SK-N-SH treated with all-trans-retinoic acid at 6 μM for 48 hours (cell line): ENCODE data around the gene TMEM167B.
A peak's percentile ranks its signal among the peaks of the same experiment; 100 is the strongest.

Experiments
- ATAC-seq: fragments of 200-7000 bp; cut with Tn5 transposase; 3 replicates; pipeline ENCODE4 v1.9.1; 2020; ENCODE audit warnings: mild to moderate bottlenecking, moderate library complexity
- ARNTL ChIP-seq: fragments of 450-650 bp; formaldehyde crosslinking; IDR thresholded peaks from 2 replicates; pipeline ENCODE4 v1.5.0; 2020; ENCODE audit warnings: low read depth, mild to moderate bottlenecking, moderate library complexity, borderline replicate concordance
- BACH2 ChIP-seq: fragments of 250-450 bp; sonication (Bioruptor Pico); IDR thresholded peaks from 2 replicates; pipeline ENCODE4 v1.9.0; 2021; ENCODE audit warnings: mild to moderate bottlenecking, borderline replicate concordance
- CREB5 ChIP-seq: fragments of 250-450 bp; sonication (Bioruptor Pico); IDR thresholded peaks from 2 replicates; pipeline ENCODE4 v1.5.1; 2020; ENCODE audit warnings: low read depth, mild to moderate bottlenecking, moderate library complexity
- CSDC2 ChIP-seq: fragments of 250-450 bp; sonication (Bioruptor Pico); IDR thresholded peaks from 2 replicates; pipeline ENCODE4 v1.5.0; 2020; ENCODE audit warnings: mild to moderate bottlenecking, moderate library complexity
- CSRNP3 ChIP-seq: fragments of 250-450 bp; sonication (Bioruptor Pico); IDR thresholded peaks from 2 replicates; pipeline ENCODE4 v1.5.1; 2021; ENCODE audit warnings: mild to moderate bottlenecking, moderate library complexity
- ESRRG ChIP-seq: fragments of 250-450 bp; sonication (Bioruptor Pico); IDR thresholded peaks from 2 replicates; pipeline ENCODE4 v1.6.1; 2021; ENCODE audit warnings: mild to moderate bottlenecking
- GLIS3 ChIP-seq: fragments of 250-450 bp; sonication (Bioruptor Pico); IDR thresholded peaks from 2 replicates; pipeline ENCODE4 v1.5.0; 2020; ENCODE audit warnings: mild to moderate bottlenecking, moderate library complexity
- ISL1 ChIP-seq: fragments of 250-450 bp; sonication (Bioruptor Pico); IDR thresholded peaks from 2 replicates; pipeline ENCODE4 v2.1.2; 2022; ENCODE audit warnings: mild to moderate bottlenecking, moderate library complexity
- OSR1 ChIP-seq: fragments of 250-450 bp; sonication (Bioruptor Pico); IDR thresholded peaks from 2 replicates; pipeline ENCODE4 v1.8.0; 2022; ENCODE audit warnings: moderate library complexity, mild to moderate bottlenecking, inconsistent platforms
- PATZ1 ChIP-seq: fragments of 250-450 bp; sonication (Bioruptor Pico); IDR thresholded peaks from 2 replicates; pipeline ENCODE4 v1.8.0; 2020; ENCODE audit warnings: mild to moderate bottlenecking, moderate library complexity, borderline replicate concordance
- POU6F1 ChIP-seq: fragments of 250-450 bp; sonication (Bioruptor Pico); IDR thresholded peaks from 2 replicates; pipeline ENCODE4 v1.8.0; 2021; ENCODE audit warnings: low read depth, mild to moderate bottlenecking, moderate library complexity, borderline replicate concordance
- PPARA ChIP-seq: fragments of 250-450 bp; sonication (Bioruptor Pico); IDR thresholded peaks from 2 replicates; pipeline ENCODE4 v1.5.0; 2020; ENCODE audit warnings: mild to moderate bottlenecking, borderline replicate concordance
- RARB ChIP-seq: fragments of 250-450 bp; sonication (Bioruptor Pico); IDR thresholded peaks from 2 replicates; pipeline ENCODE4 v1.8.0; 2021; ENCODE audit warnings: mild to moderate bottlenecking, moderate library complexity
- TCF4 ChIP-seq: fragments of 250-450 bp; sonication (Bioruptor Pico); IDR thresholded peaks from 2 replicates; pipeline ENCODE4 v1.8.0; 2021; ENCODE audit warnings: mild to moderate bottlenecking, moderate library complexity, borderline replicate concordance
- TOX ChIP-seq: fragments of 250-450 bp; sonication (Bioruptor Pico); IDR thresholded peaks from 2 replicates; pipeline ENCODE4 v1.8.0; 2021; ENCODE audit warnings: mild to moderate bottlenecking, moderate library complexity, borderline replicate concordance
- ZC3H10 ChIP-seq: fragments of 250-450 bp; sonication (Bioruptor Pico); IDR thresholded peaks from 2 replicates; pipeline ENCODE4 v1.5.1; 2021; ENCODE audit warnings: mild to moderate bottlenecking, moderate library complexity
- ZFP3 ChIP-seq: fragments of 250-450 bp; sonication (Bioruptor Pico); IDR thresholded peaks from 2 replicates; pipeline ENCODE4 v1.5.0; 2020; ENCODE audit warnings: mild to moderate bottlenecking, moderate library complexity
- ZFP30 ChIP-seq: fragments of 450-650 bp; formaldehyde crosslinking; IDR thresholded peaks from 2 replicates; pipeline ENCODE4 v1.5.0; 2022; ENCODE audit warnings: mild to moderate bottlenecking, moderate library complexity
- ZNF70 ChIP-seq: fragments of 450-650 bp; formaldehyde crosslinking; IDR thresholded peaks from 2 replicates; pipeline ENCODE4 v1.5.0; 2020; ENCODE audit warnings: mild to moderate bottlenecking, moderate library complexity
- ZNF8 ChIP-seq: fragments of 450-650 bp; formaldehyde crosslinking; IDR thresholded peaks from 2 replicates; pipeline ENCODE4 v1.5.0; 2020; ENCODE audit warnings: mild to moderate bottlenecking, moderate library complexity
- TF ChIP-seq, protein P1 (sequence below): fragments of 250-450 bp; sonication (Bioruptor Pico); IDR thresholded peaks from 2 replicates; pipeline ENCODE4 v1.5.0; 2020; ENCODE audit warnings: mild to moderate bottlenecking, moderate library complexity

TMEM167B gene

GRCh38 chr1:109041621-109042468, 48.7 kb upstream of the TMEM167B start, which contains the start of gene WDR47:
TSS of gene WDR47 (minus strand) at chr1:109042102. CDS start at chr1:109023512, 18,590 bp downstream.
- ATAC-seq = peak; percentile 96
- TF ChIP-seq ARNTL (CRISPR knock-in tag) (no peak), TOX (CRISPR knock-in tag) (no peak), ZNF70 (CRISPR knock-in tag) (no peak), ZC3H10 (CRISPR knock-in tag) (no peak), OSR1 (CRISPR knock-in tag) (no peak), POU6F1 (CRISPR knock-in tag) (no peak), CREB5 (CRISPR knock-in tag) (no peak), PATZ1 (CRISPR knock-in tag) (no peak), TCF4 (CRISPR knock-in tag) (no peak), RARB (no peak), BACH2 (CRISPR knock-in tag) (no peak), CSDC2 (CRISPR knock-in tag) (no peak), ISL1 (CRISPR knock-in tag) (no peak), GLIS3 (CRISPR knock-in tag) (no peak), ZNF8 (no peak), CSRNP3 (CRISPR knock-in tag) (no peak), ZFP30 (no peak), ESRRG (CRISPR knock-in tag) (no peak)
- TF ChIP-seq, protein P1, sequence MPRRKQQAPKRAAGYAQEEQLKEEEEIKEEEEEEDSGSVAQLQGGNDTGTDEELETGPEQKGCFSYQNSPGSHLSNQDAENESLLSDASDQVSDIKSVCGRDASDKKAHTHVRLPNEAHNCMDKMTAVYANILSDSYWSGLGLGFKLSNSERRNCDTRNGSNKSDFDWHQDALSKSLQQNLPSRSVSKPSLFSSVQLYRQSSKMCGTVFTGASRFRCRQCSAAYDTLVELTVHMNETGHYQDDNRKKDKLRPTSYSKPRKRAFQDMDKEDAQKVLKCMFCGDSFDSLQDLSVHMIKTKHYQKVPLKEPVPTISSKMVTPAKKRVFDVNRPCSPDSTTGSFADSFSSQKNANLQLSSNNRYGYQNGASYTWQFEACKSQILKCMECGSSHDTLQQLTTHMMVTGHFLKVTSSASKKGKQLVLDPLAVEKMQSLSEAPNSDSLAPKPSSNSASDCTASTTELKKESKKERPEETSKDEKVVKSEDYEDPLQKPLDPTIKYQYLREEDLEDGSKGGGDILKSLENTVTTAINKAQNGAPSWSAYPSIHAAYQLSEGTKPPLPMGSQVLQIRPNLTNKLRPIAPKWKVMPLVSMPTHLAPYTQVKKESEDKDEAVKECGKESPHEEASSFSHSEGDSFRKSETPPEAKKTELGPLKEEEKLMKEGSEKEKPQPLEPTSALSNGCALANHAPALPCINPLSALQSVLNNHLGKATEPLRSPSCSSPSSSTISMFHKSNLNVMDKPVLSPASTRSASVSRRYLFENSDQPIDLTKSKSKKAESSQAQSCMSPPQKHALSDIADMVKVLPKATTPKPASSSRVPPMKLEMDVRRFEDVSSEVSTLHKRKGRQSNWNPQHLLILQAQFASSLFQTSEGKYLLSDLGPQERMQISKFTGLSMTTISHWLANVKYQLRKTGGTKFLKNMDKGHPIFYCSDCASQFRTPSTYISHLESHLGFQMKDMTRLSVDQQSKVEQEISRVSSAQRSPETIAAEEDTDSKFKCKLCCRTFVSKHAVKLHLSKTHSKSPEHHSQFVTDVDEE (CRISPR knock-in tag) = no peak

GRCh38 chr1:109045595-109045994, 45.0 kb upstream of the TMEM167B start:
- ATAC-seq = no peak
- TF ChIP-seq ZFP30 (no peak), PPARA (CRISPR knock-in tag) (no peak)

- ATAC-seq = no peak
- no peak for TF ChIP-seq ISL1 (CRISPR knock-in tag)
- no peak for TF ChIP-seq POU6F1 (CRISPR knock-in tag)
- no peak for TF ChIP-seq ARNTL (CRISPR knock-in tag)
- no peak for TF ChIP-seq OSR1 (CRISPR knock-in tag)
- TF ChIP-seq ZC3H10 (CRISPR knock-in tag) = no peak
- TF ChIP-seq ZFP3 (CRISPR knock-in tag) = no peak
- TF ChIP-seq ZNF70 (CRISPR knock-in tag) = no peak
- no peak for TF ChIP-seq PPARA (CRISPR knock-in tag)
- TF ChIP-seq, protein P1 (CRISPR knock-in tag) = no peak
- no peak for TF ChIP-seq CREB5 (CRISPR knock-in tag)
- no peak for TF ChIP-seq ZFP30
- TF ChIP-seq GLIS3 (CRISPR knock-in tag) = no peak
Observed at GRCh38 chr1:109046671-109047070, 43.9 kb upstream of the TMEM167B start.
